ENCODE results near the gene IKBKE. TPM values are rescaled to one million over a fixed set of nuclear protein-coding genes. Genes with fewer than 3 reads are reported as not detected.

Gene IKBKE
- total and polyA plus RNA-seq, 10 of the 15 experiments (the other 5 are each of a cell fraction or from before 2014, with no cell fraction given): 12.8 to 35.1 (median 23.1) TPM

DNA sequence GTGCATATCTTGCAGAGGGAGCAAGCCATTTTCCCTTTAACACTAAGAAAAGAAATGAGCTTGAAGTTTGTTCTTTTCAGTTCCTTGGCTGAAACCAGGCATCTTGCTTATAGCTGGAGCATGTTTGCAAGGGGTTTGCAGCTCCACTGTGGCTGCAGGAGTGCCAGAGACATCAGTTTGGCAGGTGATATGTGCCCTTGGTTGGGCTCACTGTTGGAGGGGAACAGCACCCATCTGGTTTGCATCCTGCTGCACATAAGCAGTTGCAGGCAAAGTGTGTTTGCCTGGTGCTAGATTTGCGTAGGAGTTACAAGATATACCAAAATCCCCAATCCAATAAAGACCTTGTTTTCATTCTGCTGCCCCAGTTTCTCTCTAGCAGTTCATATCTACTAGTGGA, 47.8 kb upstream of the IKBKE start:
- Histone ChIP-seq H3K27ac (ENCODE audit: control insufficient read depth, insufficient read depth) (no peak overlapping the region), H3K9ac (ENCODE audit: control insufficient read depth, insufficient read depth, low read length) (no peak overlapping the region), H3K36me3 (ENCODE audit: control insufficient read depth in 2 of 2, insufficient read depth in 2 of 2, low read length in 1 of 2) (no peaks in the 10 kb centered on the region; a peak in 1 of 4 replicates), H4K20me1 (ENCODE audit: control insufficient read depth, insufficient read depth) (no peaks in the 10 kb centered on the region; the same call in 1 of the 2 replicates), H3K27me3 (replicated peaks in 1 of 2; ENCODE audit: control insufficient read depth in 2 of 2, insufficient read depth in 2 of 2, low read length in 1 of 2) (no peaks in the 10 kb centered on the region), H3K4me3 (no peak overlapping the region), H2AFZ (ENCODE audit: control insufficient read depth, low read depth, low read length) (no peak overlapping the region), H3K9me3 (replicated peaks; ENCODE audit: control insufficient read depth, insufficient read depth, low read length) (no peaks in the 10 kb centered on the region), H3K79me2 (ENCODE audit: control insufficient read depth, insufficient read depth, low read length) (no peaks in the 10 kb centered on the region), H3K4me2 (ENCODE audit: control insufficient read depth, insufficient read depth) (no peak overlapping the region), H3K4me1 (ENCODE audit: control insufficient read depth, insufficient read depth, low read length) (no peaks in the 10 kb centered on the region)
- no TSS peak for BruUV-seq (replicated peaks)
- no peak for TF ChIP-seq POU2F2 (IDR thresholded peaks at IDR 0.05; ENCODE audit: borderline replicate concordance, low read depth, low read length)
- TF ChIP-seq CBX3 (IDR thresholded peaks at IDR 0.05; ENCODE audit: borderline replicate concordance, low read depth): no peak
- TF ChIP-seq NFXL1 (IDR thresholded peaks at IDR 0.05; ENCODE audit: borderline replicate concordance): no peak
- no peak for TF ChIP-seq EGR1 (IDR thresholded peaks at IDR 0.05; ENCODE audit: borderline replicate concordance in 1 of 2, low read depth in 2 of 2, low read length in 2 of 2)
- no peak for TF ChIP-seq NFYA (IDR thresholded peaks at IDR 0.05; ENCODE audit: borderline replicate concordance, low read depth, low read length)
- TF ChIP-seq, protein P1, sequence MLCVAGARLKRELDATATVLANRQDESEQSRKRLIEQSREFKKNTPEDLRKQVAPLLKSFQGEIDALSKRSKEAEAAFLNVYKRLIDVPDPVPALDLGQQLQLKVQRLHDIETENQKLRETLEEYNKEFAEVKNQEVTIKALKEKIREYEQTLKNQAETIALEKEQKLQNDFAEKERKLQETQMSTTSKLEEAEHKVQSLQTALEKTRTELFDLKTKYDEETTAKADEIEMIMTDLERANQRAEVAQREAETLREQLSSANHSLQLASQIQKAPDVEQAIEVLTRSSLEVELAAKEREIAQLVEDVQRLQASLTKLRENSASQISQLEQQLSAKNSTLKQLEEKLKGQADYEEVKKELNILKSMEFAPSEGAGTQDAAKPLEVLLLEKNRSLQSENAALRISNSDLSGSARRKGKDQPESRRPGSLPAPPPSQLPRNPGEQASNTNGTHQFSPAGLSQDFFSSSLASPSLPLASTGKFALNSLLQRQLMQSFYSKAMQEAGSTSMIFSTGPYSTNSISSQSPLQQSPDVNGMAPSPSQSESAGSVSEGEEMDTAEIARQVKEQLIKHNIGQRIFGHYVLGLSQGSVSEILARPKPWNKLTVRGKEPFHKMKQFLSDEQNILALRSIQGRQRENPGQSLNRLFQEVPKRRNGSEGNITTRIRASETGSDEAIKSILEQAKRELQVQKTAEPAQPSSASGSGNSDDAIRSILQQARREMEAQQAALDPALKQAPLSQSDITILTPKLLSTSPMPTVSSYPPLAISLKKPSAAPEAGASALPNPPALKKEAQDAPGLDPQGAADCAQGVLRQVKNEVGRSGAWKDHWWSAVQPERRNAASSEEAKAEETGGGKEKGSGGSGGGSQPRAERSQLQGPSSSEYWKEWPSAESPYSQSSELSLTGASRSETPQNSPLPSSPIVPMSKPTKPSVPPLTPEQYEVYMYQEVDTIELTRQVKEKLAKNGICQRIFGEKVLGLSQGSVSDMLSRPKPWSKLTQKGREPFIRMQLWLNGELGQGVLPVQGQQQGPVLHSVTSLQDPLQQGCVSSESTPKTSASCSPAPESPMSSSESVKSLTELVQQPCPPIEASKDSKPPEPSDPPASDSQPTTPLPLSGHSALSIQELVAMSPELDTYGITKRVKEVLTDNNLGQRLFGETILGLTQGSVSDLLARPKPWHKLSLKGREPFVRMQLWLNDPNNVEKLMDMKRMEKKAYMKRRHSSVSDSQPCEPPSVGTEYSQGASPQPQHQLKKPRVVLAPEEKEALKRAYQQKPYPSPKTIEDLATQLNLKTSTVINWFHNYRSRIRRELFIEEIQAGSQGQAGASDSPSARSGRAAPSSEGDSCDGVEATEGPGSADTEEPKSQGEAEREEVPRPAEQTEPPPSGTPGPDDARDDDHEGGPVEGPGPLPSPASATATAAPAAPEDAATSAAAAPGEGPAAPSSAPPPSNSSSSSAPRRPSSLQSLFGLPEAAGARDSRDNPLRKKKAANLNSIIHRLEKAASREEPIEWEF (IDR thresholded peaks at IDR 0.05; ENCODE audit: insufficient replicate concordance, low read depth, low read length): no peak
- TF ChIP-seq, protein P2, sequence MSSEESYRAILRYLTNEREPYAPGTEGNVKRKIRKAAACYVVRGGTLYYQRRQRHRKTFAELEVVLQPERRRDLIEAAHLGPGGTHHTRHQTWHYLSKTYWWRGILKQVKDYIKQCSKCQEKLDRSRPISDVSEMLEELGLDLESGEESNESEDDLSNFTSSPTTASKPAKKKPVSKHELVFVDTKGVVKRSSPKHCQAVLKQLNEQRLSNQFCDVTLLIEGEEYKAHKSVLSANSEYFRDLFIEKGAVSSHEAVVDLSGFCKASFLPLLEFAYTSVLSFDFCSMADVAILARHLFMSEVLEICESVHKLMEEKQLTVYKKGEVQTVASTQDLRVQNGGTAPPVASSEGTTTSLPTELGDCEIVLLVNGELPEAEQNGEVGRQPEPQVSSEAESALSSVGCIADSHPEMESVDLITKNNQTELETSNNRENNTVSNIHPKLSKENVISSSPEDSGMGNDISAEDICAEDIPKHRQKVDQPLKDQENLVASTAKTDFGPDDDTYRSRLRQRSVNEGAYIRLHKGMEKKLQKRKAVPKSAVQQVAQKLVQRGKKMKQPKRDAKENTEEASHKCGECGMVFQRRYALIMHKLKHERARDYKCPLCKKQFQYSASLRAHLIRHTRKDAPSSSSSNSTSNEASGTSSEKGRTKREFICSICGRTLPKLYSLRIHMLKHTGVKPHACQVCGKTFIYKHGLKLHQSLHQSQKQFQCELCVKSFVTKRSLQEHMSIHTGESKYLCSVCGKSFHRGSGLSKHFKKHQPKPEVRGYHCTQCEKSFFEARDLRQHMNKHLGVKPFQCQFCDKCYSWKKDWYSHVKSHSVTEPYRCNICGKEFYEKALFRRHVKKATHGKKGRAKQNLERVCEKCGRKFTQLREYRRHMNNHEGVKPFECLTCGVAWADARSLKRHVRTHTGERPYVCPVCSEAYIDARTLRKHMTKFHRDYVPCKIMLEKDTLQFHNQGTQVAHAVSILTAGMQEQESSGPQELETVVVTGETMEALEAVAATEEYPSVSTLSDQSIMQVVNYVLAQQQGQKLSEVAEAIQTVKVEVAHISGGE (CRISPR knock-in tag; IDR thresholded peaks at IDR 0.05): no peak
- TF ChIP-seq, protein P3, sequence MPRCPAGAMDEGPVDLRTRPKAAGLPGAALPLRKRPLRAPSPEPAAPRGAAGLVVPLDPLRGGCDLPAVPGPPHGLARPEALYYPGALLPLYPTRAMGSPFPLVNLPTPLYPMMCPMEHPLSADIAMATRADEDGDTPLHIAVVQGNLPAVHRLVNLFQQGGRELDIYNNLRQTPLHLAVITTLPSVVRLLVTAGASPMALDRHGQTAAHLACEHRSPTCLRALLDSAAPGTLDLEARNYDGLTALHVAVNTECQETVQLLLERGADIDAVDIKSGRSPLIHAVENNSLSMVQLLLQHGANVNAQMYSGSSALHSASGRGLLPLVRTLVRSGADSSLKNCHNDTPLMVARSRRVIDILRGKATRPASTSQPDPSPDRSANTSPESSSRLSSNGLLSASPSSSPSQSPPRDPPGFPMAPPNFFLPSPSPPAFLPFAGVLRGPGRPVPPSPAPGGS (IDR thresholded peaks at IDR 0.05; ENCODE audit: borderline replicate concordance, insufficient read depth, low read depth, low read length, poor library complexity, severe bottlenecking): no peak
- ATAC-seq: no peak
- no peak for DNase-seq (ENCODE audit: low read depth, low spot score)
- in situ Hi-C loops (cut with MboI): no loop called here
- ChIA-PET CTCF (interaction anchor here (1.6 kb wide), 1 partner anchor 57 kb away, joined by 3 read pairs; no protein-coding TSS in a partner anchor), SMC1A (ENCODE audit: uncharacterized antibody, unreplicated experiment) (no interaction called here), RAD21 (ENCODE audit: unreplicated experiment) (no interaction called here), POLR2A (no interaction called here)
- no peak for FAIRE-seq
- intact Hi-C loops (cut with micrococcal nuclease; ENCODE audit: unreplicated experiment): no loop called here
- 88% methylated on average over 1 of the region's 1 CpG for whole genome bisulfite sequencing (ENCODE audit: insufficient coverage, insufficient replicate concordance, low lambda C conversion rate, missing lambda C conversion rate)

Data from GM12878 (cell line).